GM19372 (cell line): ENCODE measurements around the gene LGALS14.

ENCODE experiments used
- ATAC-seq: cut with Tn5 transposase; IDR thresholded peaks from one replicate; pipeline ENCODE4 v1.9.1; 2021; ENCODE audit warnings: mild to moderate bottlenecking, low read depth, moderate library complexity; ENCODE audit not compliant: unreplicated experiment

LGALS14 gene

DNA sequence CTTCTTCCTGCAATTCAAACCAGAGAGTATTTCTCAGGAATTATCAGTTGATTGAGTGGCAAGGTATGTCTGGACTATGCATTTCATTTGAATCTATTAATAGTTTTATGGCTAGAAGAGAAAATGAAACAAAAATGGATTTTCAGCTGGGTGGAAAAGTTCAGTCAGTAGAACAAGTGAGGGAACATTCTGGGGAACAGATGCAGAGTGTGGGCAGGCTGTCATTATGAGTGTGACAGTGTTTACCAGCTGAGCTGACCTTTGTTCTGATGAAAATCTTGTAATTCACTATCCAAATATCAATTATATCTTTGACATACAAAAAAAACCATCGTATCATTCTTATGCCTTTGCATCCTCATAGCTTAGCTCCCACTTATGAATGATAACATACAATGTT, 36.1 kb downstream of the LGALS14 start:
- no peak for ATAC-seq

DNA sequence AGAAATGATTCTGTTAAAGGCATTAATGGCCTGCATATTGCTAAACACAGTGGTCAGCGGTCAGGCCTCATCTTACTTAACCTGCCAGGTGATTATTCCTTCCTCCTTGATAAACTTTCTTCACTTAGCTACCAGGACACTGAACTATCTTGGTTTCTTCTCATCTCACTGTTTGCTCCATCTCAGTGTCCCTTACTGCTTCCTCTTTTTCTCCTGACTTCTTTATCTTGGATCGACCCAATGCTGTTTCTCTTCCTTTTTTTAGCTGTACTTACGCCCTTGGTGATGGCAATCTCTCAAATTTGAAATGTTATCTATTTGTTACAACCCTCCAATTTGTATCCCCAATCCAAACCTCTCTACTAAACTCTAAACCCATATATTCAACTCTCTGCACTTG, 41.4 kb downstream of the LGALS14 start:
- ATAC-seq, result no peak

DNA sequence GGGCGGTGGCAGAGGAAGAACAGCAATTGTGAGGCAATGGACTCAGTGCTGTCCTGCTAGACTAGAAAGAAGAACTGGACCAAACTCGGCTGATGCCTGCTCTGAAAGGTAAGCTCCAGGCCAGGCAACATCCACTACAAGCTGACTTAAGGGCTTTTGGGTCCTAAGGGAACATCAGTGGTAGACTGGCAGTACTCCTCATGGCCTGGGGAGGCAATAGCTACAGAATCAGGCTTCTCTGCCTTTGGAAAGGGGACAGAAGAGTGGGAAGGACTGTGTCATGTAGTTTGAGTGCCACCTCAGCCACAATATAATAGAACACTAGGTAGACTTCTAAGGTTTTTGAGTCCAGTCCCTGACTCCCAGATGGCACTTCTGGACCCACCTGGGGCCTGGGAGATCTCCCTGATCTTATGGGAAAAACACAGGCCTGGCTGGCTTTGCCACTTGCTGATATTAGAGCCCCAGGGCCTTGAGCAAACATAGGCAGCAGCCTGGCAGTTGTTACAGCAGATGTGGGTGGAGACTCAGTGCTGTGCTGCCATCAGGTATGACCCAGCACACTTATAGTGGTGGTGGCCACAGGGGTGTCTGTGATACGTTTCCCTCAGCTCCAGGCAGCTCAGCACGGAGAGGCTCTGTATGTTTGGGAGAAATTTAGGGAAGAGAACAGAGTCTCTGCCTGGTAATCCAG, 42.7 kb downstream of the LGALS14 start:
- ATAC-seq, result no peak

DNA sequence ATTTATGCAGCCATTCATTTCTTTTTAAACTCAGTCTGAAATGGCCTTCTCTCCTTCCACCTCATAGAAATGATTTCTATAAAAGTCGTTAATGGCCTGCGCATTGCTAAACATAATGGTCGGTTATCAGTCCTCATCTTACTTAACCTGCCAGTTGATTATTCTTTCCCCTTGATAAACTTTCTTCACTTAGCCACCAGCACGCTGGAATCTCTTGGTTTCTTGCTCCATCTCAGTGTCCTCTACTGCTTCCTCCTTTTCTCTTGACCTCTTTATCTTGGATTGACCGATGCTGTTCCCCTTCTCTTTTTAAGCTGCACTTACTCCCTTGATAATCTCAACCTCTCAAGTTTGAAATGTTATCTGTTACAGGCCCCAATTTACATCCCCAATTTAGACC, 45.7 kb downstream of the LGALS14 start:
- ATAC-seq, result no peak

GRCh38 chr19:39752390-39752789, 48.1 kb downstream of the LGALS14 start:
- no peak for ATAC-seq

DNA sequence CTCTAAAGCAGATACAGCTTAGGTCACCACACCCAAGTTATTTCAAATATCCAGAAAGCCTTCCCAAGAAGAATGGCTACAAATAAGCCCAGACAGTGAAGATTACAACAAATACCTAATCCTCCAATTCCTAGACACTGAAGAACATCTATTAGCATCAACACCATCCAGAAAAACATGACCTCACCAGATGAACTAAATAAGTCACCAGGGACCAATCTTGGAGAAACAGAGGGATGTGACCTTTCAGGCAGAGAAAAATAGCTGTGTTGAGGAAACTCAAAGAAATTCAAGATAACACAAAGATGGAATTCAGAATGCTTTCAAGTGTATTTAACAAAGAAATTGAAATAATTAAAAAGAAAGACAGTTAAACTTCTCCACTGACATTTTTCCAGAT, 48.5 kb downstream of the LGALS14 start:
- ATAC-seq, result no peak

- ATAC-seq, result no peak
These were observed 50.3 kb downstream of the LGALS14 start for GRCh38 chr19:39754544-39754943.

GRCh38 chr19:39754971-39755370, 50.7 kb downstream of the LGALS14 start:
- no peak for ATAC-seq
